Parathyroid adenoma (tissue), 2 donors: Measurements from ENCODE around the gene AGPAT4.

Experiments
- H2AFZ ChIP-seq: fragments of 300-600 bp; sonication (generic); one replicate; pipeline ENCODE4 v1.7.0; 2017; ENCODE audit warnings: antibody characterized with exemption, mild to moderate bottlenecking
- H3K27ac ChIP-seq: fragments of 300-600 bp; sonication (generic); one replicate; pipeline ENCODE4 v1.7.0; 2017
- H3K27me3 ChIP-seq: fragments of 300-600 bp; sonication (generic); one replicate; pipeline ENCODE4 v1.7.0; 2017; ENCODE audit warnings: low read length; ENCODE audit not compliant: control insufficient read depth, insufficient read depth
- H3K36me3 ChIP-seq: fragments of 300-600 bp; sonication (generic); one replicate; pipeline ENCODE4 v1.7.0; 2017; ENCODE audit warnings: low read length; ENCODE audit not compliant: control insufficient read depth, insufficient read depth
- H3K4me1 ChIP-seq: fragments of 300-600 bp; sonication (generic); one replicate; pipeline ENCODE4 v1.7.0; 2017; ENCODE audit warnings: control low read depth
- H3K4me2 ChIP-seq: fragments of 300-600 bp; sonication (generic); one replicate; pipeline ENCODE4 v1.7.0; 2017; ENCODE audit warnings: low read length
- H3K4me3 ChIP-seq: fragments of 300-600 bp; sonication (generic); one replicate; pipeline ENCODE4 v1.7.0; 2017; ENCODE audit warnings: low read depth, low read length
- H3K79me2 ChIP-seq: fragments of 300-600 bp; sonication (generic); one replicate; pipeline ENCODE4 v1.7.0; 2017; ENCODE audit warnings: control low read depth
- H3K9ac ChIP-seq: fragments of 300-600 bp; sonication (generic); one replicate; pipeline ENCODE4 v1.7.0; 2017; ENCODE audit warnings: mild to moderate bottlenecking
- H3K9me3 ChIP-seq: fragments of 300-600 bp; sonication (generic); one replicate; pipeline ENCODE4 v1.7.0; 2017; ENCODE audit warnings: low read length; ENCODE audit not compliant: control insufficient read depth
- CTCF ChIP-seq: fragments of 300-600 bp; sonication (generic); IDR thresholded peaks from one replicate; pipeline ENCODE4 v1.7.0; 2017; ENCODE audit warnings: antibody characterized with exemption, mild to moderate bottlenecking
- donor health status: primary hyperparathyroidism.

Gene AGPAT4

GRCh38 chr6:161249327-161249726, 24.5 kb downstream of the AGPAT4 start:
- Histone ChIP-seq H3K9ac (no peak overlapping the region), H3K36me3 (no peaks in the 10 kb centered on the region), H3K4me1 (no peaks in the 10 kb centered on the region), H3K27ac (no peak overlapping the region), H3K9me3 (no peaks in the 10 kb centered on the region), H2AFZ (no peak overlapping the region), H3K4me2 (no peak overlapping the region), H3K4me3 (no peak overlapping the region), H3K79me2 (no peaks in the 10 kb centered on the region), H3K27me3 (no peaks in the 10 kb centered on the region)
- no peak for TF ChIP-seq CTCF

GRCh38 chr6:161246725-161247124, 27.1 kb downstream of the AGPAT4 start:
- no peak overlapping the region for H2AFZ ChIP-seq
- H3K9ac ChIP-seq = no peak overlapping the region
- H3K4me2 ChIP-seq = no peak overlapping the region
- H3K27me3 ChIP-seq = no peaks in the 10 kb centered on the region
- H3K4me3 ChIP-seq = no peak overlapping the region
- H3K4me1 ChIP-seq = no peaks in the 10 kb centered on the region
- no peaks in the 10 kb centered on the region for H3K36me3 ChIP-seq
- no peaks in the 10 kb centered on the region for H3K79me2 ChIP-seq
- TF ChIP-seq CTCF = no peak
- H3K27ac ChIP-seq = no peak overlapping the region
- H3K9me3 ChIP-seq = no peaks in the 10 kb centered on the region

- Histone ChIP-seq H3K9ac (no peak overlapping the region), H3K36me3 (no peaks in the 10 kb centered on the region), H3K79me2 (no peaks in the 10 kb centered on the region), H3K27ac (no peak overlapping the region), H3K4me2 (no peak overlapping the region), H3K9me3 (no peaks in the 10 kb centered on the region), H2AFZ (no peak overlapping the region), H3K4me1 (no peaks in the 10 kb centered on the region), H3K27me3 (no peaks in the 10 kb centered on the region), H3K4me3 (no peak overlapping the region)
- TF ChIP-seq CTCF = no peak
Observed at GRCh38 chr6:161245363-161245762, 28.5 kb downstream of the AGPAT4 start.

GRCh38 chr6:161244725-161245124, 29.1 kb downstream of the AGPAT4 start:
- no peak for TF ChIP-seq CTCF
- Histone ChIP-seq H3K36me3 (no peaks in the 10 kb centered on the region), H3K4me2 (no peak overlapping the region), H3K27ac (no peak overlapping the region), H2AFZ (no peak overlapping the region), H3K4me3 (no peak overlapping the region), H3K9ac (no peak overlapping the region), H3K27me3 (no peaks in the 10 kb centered on the region), H3K4me1 (no peaks in the 10 kb centered on the region), H3K79me2 (no peaks in the 10 kb centered on the region), H3K9me3 (no peaks in the 10 kb centered on the region)

- Histone ChIP-seq H3K36me3 (no peaks in the 10 kb centered on the region), H3K4me1 (no peaks in the 10 kb centered on the region), H3K4me3 (no peak overlapping the region), H3K27ac (no peak overlapping the region), H2AFZ (no peak overlapping the region), H3K79me2 (no peaks in the 10 kb centered on the region), H3K9me3 (no peaks in the 10 kb centered on the region), H3K27me3 (no peaks in the 10 kb centered on the region), H3K4me2 (no peak overlapping the region), H3K9ac (no peak overlapping the region)
- no peak for TF ChIP-seq CTCF
Observed at GRCh38 chr6:161242779-161243693, 30.8 kb downstream of the AGPAT4 start.
